HG02938 (cell line): Measurements from ENCODE around the gene PLEKHH1.
"Not testable (repeated sequence)": the region's sequence is repeated elsewhere in the genome, so short reads cannot be mapped to it uniquely, and the experiment has no call there.

Experiments
- ATAC-seq: cut with Tn5 transposase; IDR thresholded peaks from one replicate; pipeline ENCODE4 v1.9.1; 2021; ENCODE audit warnings: mild to moderate bottlenecking, moderate library complexity; ENCODE audit not compliant: unreplicated experiment

The PLEKHH1 gene

DNA sequence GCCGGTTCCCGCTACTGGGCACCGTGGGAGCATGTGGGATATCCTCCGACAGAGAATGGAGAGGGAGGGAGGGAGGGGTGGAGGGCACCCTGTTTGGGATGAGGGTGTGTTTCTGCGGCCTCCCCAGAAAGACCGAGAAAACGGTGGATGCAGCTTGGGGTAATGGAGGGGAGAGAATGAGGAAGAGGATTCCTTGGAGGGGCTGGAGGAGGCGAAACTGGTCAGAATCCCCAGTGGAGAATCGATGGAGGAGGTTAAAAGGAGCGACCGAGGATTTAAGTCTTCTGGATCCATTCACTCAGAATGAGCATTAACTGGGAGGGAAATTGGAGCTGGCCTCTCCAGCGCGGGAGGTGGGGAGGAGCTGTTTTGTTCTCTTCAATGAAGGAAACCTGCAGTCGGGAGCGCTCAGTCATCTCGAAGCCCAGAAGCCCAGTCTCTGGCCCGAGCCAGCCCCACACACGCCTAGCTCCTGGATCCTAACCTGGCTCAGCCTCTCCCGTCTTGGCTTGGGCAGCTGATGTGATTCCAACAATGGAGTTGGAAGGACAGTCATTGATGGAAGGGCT is 87.2 kb downstream of the PLEKHH1 start:
- no peak for ATAC-seq

DNA sequence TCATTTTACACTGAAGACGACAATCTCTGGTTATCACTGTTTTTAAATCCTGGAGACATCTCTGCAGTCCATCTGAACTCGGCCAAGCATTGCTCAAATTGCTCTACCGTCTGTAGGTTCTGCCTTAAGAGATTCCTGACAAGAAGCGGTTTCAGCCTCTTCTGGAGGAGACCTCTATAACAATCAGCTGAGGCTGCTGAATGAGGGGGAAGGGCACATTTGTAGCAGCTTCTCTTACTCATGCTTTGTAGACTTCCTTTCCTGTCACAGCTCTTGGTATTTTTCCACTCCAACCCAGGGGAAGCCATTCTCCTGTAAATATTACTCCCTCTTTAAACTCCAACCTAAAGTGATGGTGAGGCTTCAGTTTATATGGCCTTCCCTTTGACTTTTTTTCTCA is 89.6 kb downstream of the PLEKHH1 start:
- no peak for ATAC-seq

DNA sequence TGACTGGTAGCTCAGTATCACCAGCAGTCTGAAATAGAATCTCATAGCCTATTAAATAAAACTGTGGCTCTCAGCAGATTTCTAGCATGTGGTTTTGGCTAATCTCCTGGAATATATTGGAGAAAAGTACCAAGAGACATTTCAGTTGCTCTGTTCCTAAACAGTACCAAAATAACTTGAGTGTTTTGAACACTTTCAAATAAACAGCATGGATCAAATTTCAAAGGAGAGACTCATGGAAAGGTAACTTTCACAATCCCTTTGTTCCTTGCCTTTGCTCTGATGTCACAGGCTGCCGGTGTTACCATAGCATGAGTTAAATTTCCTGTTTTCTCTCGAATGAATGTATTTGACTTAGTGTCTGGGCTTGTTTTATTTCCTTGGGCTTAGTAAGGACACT is 90.0 kb downstream of the PLEKHH1 start:
- no peak for ATAC-seq

DNA sequence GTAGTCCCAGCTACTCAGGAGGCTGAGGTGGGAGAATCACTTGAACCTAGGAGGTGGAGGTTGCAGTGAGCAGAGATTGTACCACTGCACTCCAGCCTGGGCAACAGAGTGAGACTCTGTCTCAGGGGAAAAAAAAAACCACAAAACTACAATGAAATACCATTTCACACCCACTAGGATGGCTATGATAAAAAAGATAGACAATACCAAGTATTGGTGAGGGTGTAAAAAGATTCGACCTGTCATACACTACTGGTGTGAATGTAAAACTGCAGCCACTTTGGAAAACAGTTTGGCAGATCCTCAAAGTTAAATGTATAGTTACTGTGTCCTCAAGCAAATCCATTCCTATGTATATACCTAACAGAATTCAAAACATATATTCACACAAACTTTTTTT is 93.0 kb downstream of the PLEKHH1 start:
- not testable (repeated sequence) for ATAC-seq

DNA sequence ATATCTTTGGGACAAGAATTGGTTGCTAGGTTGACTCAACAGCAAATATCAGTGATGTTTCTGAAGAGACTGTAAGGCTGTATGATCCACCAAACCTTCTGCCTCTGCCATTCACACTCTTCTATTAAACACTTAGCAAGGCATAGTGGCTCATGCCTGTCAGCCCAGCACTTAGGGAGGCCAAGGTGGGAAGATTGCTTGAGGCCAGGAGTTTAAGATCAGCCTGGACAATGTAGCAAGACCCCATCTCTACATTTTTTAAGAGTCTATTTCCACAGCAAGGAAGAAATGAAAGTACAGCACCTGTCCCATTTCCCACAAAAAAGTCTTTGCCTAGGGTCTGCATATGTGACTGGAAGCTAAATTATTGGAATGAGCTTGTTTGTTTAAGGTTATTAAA is 94.4 kb downstream of the PLEKHH1 start:
- no peak for ATAC-seq

DNA sequence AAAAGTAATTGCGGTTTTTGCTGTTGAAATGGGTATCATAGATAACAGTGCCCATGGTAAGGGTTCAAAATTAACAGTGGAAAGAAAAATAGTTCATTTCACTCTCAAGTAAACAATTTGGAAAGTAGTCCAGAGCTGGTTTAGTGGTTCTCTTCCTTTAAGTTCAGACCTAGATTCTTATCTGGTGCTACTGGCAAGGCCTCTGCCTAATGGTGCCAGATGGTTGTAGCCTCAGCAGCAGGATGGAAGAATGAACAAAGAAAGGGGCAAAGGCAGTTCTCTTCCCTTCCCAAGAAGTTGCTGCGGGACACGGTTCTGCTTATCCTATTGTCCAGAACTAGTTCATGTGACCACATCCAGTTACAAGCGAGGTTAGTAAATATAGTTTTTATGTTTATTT is 97.1 kb downstream of the PLEKHH1 start:
- ATAC-seq, result no peak

DNA sequence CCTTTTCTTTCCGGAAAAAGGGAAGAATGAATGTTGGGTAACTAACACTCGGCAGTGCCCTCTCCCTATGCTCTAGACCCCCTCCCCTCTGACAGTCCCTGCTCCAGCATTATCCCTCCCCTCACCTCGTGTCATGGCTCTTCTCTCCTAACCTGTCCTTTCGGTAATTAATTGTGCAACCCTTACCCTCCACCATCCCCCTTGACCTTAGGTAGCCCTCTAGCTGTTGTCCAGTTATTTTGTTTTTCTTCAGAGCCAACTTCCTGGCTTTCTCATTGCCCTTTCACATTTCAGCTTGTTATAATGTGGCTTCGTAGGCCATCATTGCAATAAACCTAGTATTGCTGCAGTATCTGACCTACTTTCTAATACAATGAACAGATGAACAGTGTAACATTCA is 97.8 kb downstream of the PLEKHH1 start:
- ATAC-seq, result no peak

DNA sequence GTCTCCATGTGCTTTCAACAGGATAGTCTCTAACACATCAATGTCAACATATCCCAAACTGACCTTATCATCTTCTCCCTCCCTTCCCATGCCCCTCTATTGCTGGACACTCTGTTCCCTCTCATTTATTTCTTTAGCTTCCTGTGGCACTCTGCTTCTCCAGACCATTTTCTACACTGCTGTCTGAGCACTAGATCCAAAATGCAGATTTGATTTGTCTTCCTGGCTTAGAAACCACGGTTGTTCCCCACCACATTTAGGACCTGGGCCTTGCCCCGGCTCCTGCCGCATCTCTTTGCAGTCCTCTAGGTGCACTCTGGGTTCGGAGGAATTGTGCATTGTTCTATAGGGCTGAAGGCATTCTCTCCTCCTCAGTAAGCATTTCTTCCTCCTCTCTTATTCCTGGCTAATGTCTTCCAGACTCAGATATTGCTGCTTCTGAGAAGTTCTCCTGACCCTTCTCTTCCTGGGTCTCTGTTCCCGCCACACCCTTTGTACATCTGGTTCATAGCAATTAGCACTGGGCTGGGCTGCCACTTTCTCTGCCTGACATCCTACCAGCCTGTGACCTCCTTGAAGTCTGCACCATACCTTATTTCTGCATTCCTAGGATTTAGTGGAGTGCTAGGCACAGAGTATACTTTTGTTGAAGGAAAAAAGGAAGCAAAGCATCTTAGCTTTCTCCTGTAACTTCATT is 100.5 kb downstream of the PLEKHH1 start:
- no peak for ATAC-seq

DNA sequence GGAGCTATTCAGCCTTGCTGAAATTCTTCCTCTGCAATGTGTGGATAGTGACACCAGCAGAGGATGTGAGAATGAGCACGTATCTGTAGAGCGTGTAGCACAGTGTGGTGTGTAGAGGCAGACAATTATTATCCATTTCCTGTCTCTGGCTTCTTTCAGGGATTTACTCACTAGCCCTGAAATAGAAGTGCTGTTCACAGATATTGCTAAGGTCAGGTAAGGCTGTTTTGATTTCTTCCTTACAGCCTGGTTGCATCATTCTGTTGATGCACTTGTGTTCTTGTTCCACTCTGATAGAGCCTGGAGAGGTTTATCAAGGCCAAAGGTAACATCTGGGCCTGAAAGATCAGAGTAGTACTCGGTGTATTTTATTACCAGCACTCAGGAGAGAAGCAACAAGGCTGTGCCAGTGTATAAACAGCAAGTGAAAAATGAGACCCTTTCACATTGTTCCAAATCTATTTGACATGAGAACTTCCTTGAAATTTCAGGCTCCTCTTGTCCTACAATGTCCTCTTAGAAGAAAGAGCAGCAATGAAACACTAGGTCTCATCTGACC is 103.3 kb downstream of the PLEKHH1 start:
- no peak for ATAC-seq

DNA sequence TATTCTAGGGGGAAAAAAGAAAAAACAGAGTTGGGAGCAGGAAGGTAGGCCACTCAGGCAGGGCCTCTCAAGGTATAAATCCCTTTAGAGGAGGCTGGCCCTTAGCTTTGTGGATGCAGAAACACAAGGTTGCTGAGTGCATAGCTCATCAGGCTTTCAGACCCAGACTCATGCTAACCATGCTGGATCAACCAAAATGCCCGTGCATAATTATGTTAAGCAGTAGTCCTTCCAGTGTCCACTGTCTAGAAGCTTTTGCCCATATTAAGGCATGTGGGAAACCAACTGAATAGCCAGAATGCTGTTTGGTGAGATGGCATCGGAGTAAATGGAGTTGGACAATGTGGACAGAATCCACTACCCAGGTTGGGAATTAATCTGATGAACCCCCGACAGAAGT is 105.6 kb downstream of the PLEKHH1 start:
- no peak for ATAC-seq
